Fibroblast of the aortic adventitia (primary cell): ENCODE results near the gene TIMD4. TPM values are rescaled to one million over a fixed set of nuclear protein-coding genes. Genes with fewer than 3 reads are reported as not detected.

ENCODE experiments used
- DNase-seq: peaks from one replicate; pipeline ENCODE4 v3.0.0-alpha.2; 2010; ENCODE audit warnings: low read depth
- H3K4me3 ChIP-seq: 2 replicates; pipeline ENCODE4 v1.5.1; 2011; ENCODE audit warnings: low read depth, mild to moderate bottlenecking, control low read depth, low read length, moderate library complexity
- CTCF ChIP-seq: IDR thresholded peaks from 2 replicates; pipeline ENCODE4 v1.5.1; 2011; ENCODE audit warnings: mild to moderate bottlenecking, low read length, control low read depth, inconsistent platforms; ENCODE audit not compliant: insufficient read depth
- total RNA-seq: library from RNA; depleted of rRNA; stranded (reverse); fragments of >200 nt; gene quantifications from 2 replicates; pipeline ENCODE4 v1.2.3, GENCODE V29; 2012; ENCODE audit warnings: low replicate concordance

TIMD4 gene
- total RNA-seq, 1 donor: not detected

- H3K4me3 ChIP-seq: no peak overlapping the region
- TF ChIP-seq CTCF: no peak
- DNase-seq: no peak
Observed at GRCh38 chr5:156922207-156922792, 40.7 kb downstream of the TIMD4 start.

- no peak overlapping the region for H3K4me3 ChIP-seq
- no peak for DNase-seq
- no peak for TF ChIP-seq CTCF
Observed at GRCh38 chr5:156920861-156921431, 42.1 kb downstream of the TIMD4 start.

GRCh38 chr5:156920042-156920860 is 42.8 kb downstream of the TIMD4 start:
- H3K4me3 ChIP-seq: no peak overlapping the region
- no peak for TF ChIP-seq CTCF
- DNase-seq: no peak

- no peak for TF ChIP-seq CTCF
- no peak overlapping the region for H3K4me3 ChIP-seq
Observed at GRCh38 chr5:156918311-156918845, 44.6 kb downstream of the TIMD4 start.

GRCh38 chr5:156914371-156914737 is 48.7 kb downstream of the TIMD4 start:
- TF ChIP-seq CTCF: no peak
- DNase-seq: no peak
- no peak overlapping the region for H3K4me3 ChIP-seq

More at GRCh38 chr5:156918311-156918845, 44.6 kb downstream of the TIMD4 start:
- no peak for DNase-seq

- no peak overlapping the region for H3K4me3 ChIP-seq
- no peak for TF ChIP-seq CTCF
- no peak for DNase-seq
Observed at GRCh38 chr5:156913719-156914370, 49.2 kb downstream of the TIMD4 start.
